NB4 (cell line): ENCODE measurements around the gene F2RL1.

Experiments used
- DNase-seq: peaks from one replicate; pipeline ENCODE4 v3.0.0; 2010; ENCODE audit warnings: low read depth
- H3K4me3 ChIP-seq: one replicate; pipeline ENCODE4 v1.5.1; 2011; ENCODE audit warnings: mild to moderate bottlenecking, low read depth, low read length, moderate library complexity
- MYC ChIP-seq: IDR thresholded peaks from 2 replicates; pipeline ENCODE4 v1.6.1; 2011; ENCODE audit warnings: low read depth, low read length
- POLR2A ChIP-seq: IDR thresholded peaks from 2 replicates; pipeline ENCODE4 v1.6.1; 2011; ENCODE audit warnings: mild to moderate bottlenecking; ENCODE audit not compliant: insufficient read length; ENCODE audit errors: extremely low read depth
- TF ChIP-seq, protein P1 (sequence below): IDR thresholded peaks from 2 replicates; pipeline ENCODE4 v1.6.1; 2011; ENCODE audit warnings: low read depth, low read length
- TF ChIP-seq, protein P2 (sequence below): IDR thresholded peaks from one replicate; pipeline ENCODE4 v1.5.1; 2012; ENCODE audit warnings: low read depth, low read length

F2RL1 gene

GRCh38 chr5:76791461-76791860, 27.4 kb upstream of the F2RL1 start:
- H3K4me3 ChIP-seq, result no peak overlapping the region
- TF ChIP-seq MYC (no peak), POLR2A (no peak)
- TF ChIP-seq, protein P1, sequence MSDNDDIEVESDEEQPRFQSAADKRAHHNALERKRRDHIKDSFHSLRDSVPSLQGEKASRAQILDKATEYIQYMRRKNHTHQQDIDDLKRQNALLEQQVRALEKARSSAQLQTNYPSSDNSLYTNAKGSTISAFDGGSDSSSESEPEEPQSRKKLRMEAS, result no peak
- TF ChIP-seq, protein P2, sequence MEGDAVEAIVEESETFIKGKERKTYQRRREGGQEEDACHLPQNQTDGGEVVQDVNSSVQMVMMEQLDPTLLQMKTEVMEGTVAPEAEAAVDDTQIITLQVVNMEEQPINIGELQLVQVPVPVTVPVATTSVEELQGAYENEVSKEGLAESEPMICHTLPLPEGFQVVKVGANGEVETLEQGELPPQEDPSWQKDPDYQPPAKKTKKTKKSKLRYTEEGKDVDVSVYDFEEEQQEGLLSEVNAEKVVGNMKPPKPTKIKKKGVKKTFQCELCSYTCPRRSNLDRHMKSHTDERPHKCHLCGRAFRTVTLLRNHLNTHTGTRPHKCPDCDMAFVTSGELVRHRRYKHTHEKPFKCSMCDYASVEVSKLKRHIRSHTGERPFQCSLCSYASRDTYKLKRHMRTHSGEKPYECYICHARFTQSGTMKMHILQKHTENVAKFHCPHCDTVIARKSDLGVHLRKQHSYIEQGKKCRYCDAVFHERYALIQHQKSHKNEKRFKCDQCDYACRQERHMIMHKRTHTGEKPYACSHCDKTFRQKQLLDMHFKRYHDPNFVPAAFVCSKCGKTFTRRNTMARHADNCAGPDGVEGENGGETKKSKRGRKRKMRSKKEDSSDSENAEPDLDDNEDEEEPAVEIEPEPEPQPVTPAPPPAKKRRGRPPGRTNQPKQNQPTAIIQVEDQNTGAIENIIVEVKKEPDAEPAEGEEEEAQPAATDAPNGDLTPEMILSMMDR, result no peak
- no peak for DNase-seq

- H3K4me3 ChIP-seq, result no peak overlapping the region
- DNase-seq, result no peak
- TF ChIP-seq POLR2A (no peak), MYC (no peak)
- TF ChIP-seq, protein P2, result no peak
- TF ChIP-seq, protein P1, result no peak
Observed at GRCh38 chr5:76794871-76795270, 24.0 kb upstream of the F2RL1 start.

DNA sequence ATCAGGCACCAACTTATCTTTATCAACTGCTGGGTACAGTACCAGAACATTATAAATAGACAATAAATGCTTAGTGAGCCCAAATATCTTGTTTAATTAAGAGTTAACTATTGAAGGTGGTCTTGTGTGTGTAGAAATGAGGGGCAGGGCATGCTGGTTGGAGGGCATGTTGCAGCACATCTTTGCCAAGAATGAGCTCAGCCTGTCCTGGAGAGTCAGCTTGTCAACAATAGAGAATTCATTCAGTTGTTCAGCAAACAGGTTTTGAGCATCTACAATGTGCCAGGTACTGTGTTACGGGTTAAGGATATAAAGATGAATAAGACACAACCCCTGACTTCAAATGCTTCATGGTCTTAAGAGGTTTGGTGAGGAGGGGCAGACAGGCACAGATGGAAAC, 19.2 kb upstream of the F2RL1 start:
- TF ChIP-seq, protein P2, result no peak
- no peak for TF ChIP-seq MYC
- TF ChIP-seq POLR2A, result no peak
- TF ChIP-seq, protein P1, result no peak

DNA sequence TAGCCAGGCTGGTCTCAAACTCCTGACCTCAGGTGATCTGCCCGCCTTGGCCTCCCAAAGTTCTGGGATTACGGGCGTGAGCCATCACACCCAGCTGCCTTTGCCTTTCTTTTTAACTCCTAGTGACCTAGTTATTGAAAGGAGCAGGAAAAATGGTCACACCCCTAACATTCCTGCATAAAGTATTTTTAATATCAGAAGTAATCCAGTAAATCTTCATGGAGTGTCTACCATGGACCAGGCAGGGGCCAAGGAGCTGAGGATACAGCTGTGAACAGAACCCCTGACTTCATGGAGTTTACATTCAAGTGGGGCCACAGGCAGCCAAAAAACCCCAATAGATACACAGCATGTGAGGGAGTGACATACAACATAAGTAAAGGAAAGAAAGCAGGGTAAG, 18.3 kb upstream of the F2RL1 start:
- TF ChIP-seq, protein P1, result no peak
- TF ChIP-seq, protein P2, result no peak
- no peak for TF ChIP-seq MYC
- TF ChIP-seq POLR2A, result no peak
- H3K4me3 ChIP-seq, result no peak overlapping the region
- DNase-seq, result no peak

More for the DNA sequence above, 19.2 kb upstream of the F2RL1 start:
- no peak overlapping the region for H3K4me3 ChIP-seq
- no peak for DNase-seq

GRCh38 chr5:76801159-76801802, 17.5 kb upstream of the F2RL1 start:
- H3K4me3 ChIP-seq, result no peak overlapping the region
- TF ChIP-seq, protein P2, result no peak
- TF ChIP-seq, protein P1, result no peak
- no peak for TF ChIP-seq POLR2A
- TF ChIP-seq MYC, result no peak
- DNase-seq, result no peak
